ENCODE results near the gene SPRED2.

The SPRED2 gene

DNA sequence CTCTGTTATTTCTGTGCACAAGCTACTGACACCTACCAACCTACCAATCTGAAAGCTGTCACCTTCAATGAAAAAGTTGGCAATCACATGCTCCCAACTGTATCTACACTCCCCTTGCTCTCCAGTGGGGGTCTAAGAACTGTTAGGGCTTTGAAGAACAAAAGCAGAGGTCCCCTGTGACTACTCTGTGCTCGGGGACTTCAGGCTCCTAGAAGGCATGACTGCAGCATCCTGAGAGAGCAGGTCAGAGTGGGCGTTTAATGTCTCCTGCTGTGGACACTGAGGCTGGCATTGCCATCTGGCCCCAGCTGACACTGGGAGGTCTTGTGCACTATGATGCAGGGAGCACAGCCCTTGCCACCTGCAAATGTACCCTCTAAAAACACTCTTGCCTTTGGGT is 111.5 kb downstream of the SPRED2 start:
- no peak for ATAC-seq
- TF ChIP-seq TOX (CRISPR knock-in tag; IDR thresholded peaks at IDR 0.05; ENCODE audit: borderline replicate concordance), result no peak
- TF ChIP-seq SNAI2 (CRISPR knock-in tag; IDR thresholded peaks at IDR 0.05), result no peak
- TF ChIP-seq ZNF8 (CRISPR knock-in tag; IDR thresholded peaks at IDR 0.05), result no peak
- TF ChIP-seq ZFP3 (CRISPR knock-in tag; IDR thresholded peaks at IDR 0.05), result no peak
- no peak for TF ChIP-seq BACH2 (CRISPR knock-in tag; IDR thresholded peaks at IDR 0.05; ENCODE audit: borderline replicate concordance)
- TF ChIP-seq, protein P1, sequence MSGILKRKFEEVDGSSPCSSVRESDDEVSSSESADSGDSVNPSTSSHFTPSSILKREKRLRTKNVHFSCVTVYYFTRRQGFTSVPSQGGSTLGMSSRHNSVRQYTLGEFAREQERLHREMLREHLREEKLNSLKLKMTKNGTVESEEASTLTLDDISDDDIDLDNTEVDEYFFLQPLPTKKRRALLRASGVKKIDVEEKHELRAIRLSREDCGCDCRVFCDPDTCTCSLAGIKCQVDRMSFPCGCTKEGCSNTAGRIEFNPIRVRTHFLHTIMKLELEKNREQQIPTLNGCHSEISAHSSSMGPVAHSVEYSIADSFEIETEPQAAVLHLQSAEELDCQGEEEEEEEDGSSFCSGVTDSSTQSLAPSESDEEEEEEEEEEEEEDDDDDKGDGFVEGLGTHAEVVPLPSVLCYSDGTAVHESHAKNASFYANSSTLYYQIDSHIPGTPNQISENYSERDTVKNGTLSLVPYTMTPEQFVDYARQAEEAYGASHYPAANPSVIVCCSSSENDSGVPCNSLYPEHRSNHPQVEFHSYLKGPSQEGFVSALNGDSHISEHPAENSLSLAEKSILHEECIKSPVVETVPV (CRISPR knock-in tag; IDR thresholded peaks at IDR 0.05), result no peak
- TF ChIP-seq PPARA (CRISPR knock-in tag; IDR thresholded peaks at IDR 0.05; ENCODE audit: borderline replicate concordance), result no peak
- TF ChIP-seq TCF4 (CRISPR knock-in tag; IDR thresholded peaks at IDR 0.05; ENCODE audit: borderline replicate concordance), result no peak
- TF ChIP-seq, protein P2, sequence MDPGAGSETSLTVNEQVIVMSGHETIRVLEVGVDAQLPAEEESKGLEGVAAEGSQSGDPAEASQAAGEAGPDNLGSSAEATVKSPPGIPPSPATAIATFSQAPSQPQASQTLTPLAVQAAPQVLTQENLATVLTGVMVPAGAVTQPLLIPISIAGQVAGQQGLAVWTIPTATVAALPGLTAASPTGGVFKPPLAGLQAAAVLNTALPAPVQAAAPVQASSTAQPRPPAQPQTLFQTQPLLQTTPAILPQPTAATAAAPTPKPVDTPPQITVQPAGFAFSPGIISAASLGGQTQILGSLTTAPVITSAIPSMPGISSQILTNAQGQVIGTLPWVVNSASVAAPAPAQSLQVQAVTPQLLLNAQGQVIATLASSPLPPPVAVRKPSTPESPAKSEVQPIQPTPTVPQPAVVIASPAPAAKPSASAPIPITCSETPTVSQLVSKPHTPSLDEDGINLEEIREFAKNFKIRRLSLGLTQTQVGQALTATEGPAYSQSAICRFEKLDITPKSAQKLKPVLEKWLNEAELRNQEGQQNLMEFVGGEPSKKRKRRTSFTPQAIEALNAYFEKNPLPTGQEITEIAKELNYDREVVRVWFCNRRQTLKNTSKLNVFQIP (CRISPR knock-in tag; IDR thresholded peaks at IDR 0.05; ENCODE audit: borderline replicate concordance, low read depth), result no peak
- TF ChIP-seq ZNF70 (CRISPR knock-in tag; IDR thresholded peaks at IDR 0.05), result no peak
- TF ChIP-seq GLIS3 (CRISPR knock-in tag; IDR thresholded peaks at IDR 0.05), result no peak
- TF ChIP-seq, protein P3, sequence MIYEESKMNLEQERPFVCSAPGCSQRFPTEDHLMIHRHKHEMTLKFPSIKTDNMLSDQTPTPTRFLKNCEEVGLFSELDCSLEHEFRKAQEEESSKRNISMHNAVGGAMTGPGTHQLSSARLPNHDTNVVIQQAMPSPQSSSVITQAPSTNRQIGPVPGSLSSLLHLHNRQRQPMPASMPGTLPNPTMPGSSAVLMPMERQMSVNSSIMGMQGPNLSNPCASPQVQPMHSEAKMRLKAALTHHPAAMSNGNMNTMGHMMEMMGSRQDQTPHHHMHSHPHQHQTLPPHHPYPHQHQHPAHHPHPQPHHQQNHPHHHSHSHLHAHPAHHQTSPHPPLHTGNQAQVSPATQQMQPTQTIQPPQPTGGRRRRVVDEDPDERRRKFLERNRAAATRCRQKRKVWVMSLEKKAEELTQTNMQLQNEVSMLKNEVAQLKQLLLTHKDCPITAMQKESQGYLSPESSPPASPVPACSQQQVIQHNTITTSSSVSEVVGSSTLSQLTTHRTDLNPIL (CRISPR knock-in tag; IDR thresholded peaks at IDR 0.05; ENCODE audit: low read depth), result no peak
- TF ChIP-seq, protein P4, sequence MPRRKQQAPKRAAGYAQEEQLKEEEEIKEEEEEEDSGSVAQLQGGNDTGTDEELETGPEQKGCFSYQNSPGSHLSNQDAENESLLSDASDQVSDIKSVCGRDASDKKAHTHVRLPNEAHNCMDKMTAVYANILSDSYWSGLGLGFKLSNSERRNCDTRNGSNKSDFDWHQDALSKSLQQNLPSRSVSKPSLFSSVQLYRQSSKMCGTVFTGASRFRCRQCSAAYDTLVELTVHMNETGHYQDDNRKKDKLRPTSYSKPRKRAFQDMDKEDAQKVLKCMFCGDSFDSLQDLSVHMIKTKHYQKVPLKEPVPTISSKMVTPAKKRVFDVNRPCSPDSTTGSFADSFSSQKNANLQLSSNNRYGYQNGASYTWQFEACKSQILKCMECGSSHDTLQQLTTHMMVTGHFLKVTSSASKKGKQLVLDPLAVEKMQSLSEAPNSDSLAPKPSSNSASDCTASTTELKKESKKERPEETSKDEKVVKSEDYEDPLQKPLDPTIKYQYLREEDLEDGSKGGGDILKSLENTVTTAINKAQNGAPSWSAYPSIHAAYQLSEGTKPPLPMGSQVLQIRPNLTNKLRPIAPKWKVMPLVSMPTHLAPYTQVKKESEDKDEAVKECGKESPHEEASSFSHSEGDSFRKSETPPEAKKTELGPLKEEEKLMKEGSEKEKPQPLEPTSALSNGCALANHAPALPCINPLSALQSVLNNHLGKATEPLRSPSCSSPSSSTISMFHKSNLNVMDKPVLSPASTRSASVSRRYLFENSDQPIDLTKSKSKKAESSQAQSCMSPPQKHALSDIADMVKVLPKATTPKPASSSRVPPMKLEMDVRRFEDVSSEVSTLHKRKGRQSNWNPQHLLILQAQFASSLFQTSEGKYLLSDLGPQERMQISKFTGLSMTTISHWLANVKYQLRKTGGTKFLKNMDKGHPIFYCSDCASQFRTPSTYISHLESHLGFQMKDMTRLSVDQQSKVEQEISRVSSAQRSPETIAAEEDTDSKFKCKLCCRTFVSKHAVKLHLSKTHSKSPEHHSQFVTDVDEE (CRISPR knock-in tag; IDR thresholded peaks at IDR 0.05), result no peak
- TF ChIP-seq ESRRG (CRISPR knock-in tag; IDR thresholded peaks at IDR 0.05), result no peak
- TF ChIP-seq ZC3H10 (CRISPR knock-in tag; IDR thresholded peaks at IDR 0.05), result no peak
- TF ChIP-seq CSDC2 (CRISPR knock-in tag; IDR thresholded peaks at IDR 0.05), result no peak
- TF ChIP-seq RARB (CRISPR knock-in tag; IDR thresholded peaks at IDR 0.05), result no peak

DNA sequence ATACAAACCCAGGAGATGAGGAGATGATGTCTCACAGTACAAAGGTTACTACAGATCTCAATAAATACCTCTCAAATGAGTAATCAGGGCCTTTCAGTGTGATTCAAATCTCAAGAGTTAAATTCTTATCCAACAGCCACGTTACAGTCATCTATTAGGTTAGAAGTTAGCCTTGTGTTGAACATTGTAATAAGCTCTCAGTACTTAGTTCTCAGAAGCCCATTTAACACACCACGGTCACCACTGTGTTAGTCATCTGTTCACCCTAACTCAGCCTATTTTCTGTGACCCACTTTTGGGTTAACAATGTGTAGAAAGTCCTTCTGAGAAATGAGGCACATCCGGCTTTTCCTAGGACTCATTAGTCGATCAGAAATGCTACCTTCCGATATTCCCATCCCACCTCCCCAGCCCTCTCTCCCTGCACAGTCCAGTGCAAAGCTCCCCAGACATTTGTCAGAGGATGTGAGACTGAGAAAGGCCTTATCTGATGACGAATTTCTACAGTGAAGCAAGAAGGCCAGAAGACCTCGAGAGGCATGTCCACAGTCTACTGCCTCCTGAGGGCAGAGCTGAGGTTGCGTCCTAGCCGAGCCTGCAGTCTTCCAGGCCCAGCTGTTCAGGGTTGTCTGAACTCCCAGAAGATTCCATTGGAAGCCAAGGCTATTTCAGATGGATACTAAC is 112.2 kb downstream of the SPRED2 start:
- TF ChIP-seq ISL1 (CRISPR knock-in tag; IDR thresholded peaks at IDR 0.05), result no peak
- TF ChIP-seq ESRRG (CRISPR knock-in tag; IDR thresholded peaks at IDR 0.05), result no peak
- TF ChIP-seq ZNF565 (CRISPR knock-in tag; conservative IDR thresholded peaks at IDR 0.05; ENCODE audit: low read depth), result no peak
- no peak for TF ChIP-seq PPARA (CRISPR knock-in tag; IDR thresholded peaks at IDR 0.05; ENCODE audit: borderline replicate concordance)
- TF ChIP-seq PATZ1 (CRISPR knock-in tag; IDR thresholded peaks at IDR 0.05; ENCODE audit: borderline replicate concordance), result no peak
- no peak for TF ChIP-seq ARNTL (CRISPR knock-in tag; IDR thresholded peaks at IDR 0.05; ENCODE audit: borderline replicate concordance, low read depth)
- no peak for TF ChIP-seq CSDC2 (CRISPR knock-in tag; IDR thresholded peaks at IDR 0.05)
- no peak for TF ChIP-seq RARB (CRISPR knock-in tag; IDR thresholded peaks at IDR 0.05)
- TF ChIP-seq ZFP3 (CRISPR knock-in tag; IDR thresholded peaks at IDR 0.05), result no peak
- no peak for TF ChIP-seq ZNF8 (CRISPR knock-in tag; IDR thresholded peaks at IDR 0.05)
- TF ChIP-seq, protein P1 (CRISPR knock-in tag; IDR thresholded peaks at IDR 0.05), result no peak
- no peak for TF ChIP-seq ZNF70 (CRISPR knock-in tag; IDR thresholded peaks at IDR 0.05)
- TF ChIP-seq, protein P3 (CRISPR knock-in tag; IDR thresholded peaks at IDR 0.05; ENCODE audit: low read depth), result no peak
- TF ChIP-seq ZC3H10 (CRISPR knock-in tag; IDR thresholded peaks at IDR 0.05), result no peak
- no peak for TF ChIP-seq BACH2 (CRISPR knock-in tag; IDR thresholded peaks at IDR 0.05; ENCODE audit: borderline replicate concordance)
- no peak for TF ChIP-seq ZFP30 (CRISPR knock-in tag; IDR thresholded peaks at IDR 0.05)
- no peak for TF ChIP-seq OSR1 (CRISPR knock-in tag; IDR thresholded peaks at IDR 0.05)
- TF ChIP-seq TCF4 (CRISPR knock-in tag; IDR thresholded peaks at IDR 0.05; ENCODE audit: borderline replicate concordance), result no peak
- TF ChIP-seq TOX (CRISPR knock-in tag; IDR thresholded peaks at IDR 0.05; ENCODE audit: borderline replicate concordance), result no peak
- TF ChIP-seq, protein P4 (CRISPR knock-in tag; IDR thresholded peaks at IDR 0.05), result no peak
- peak; percentile 86 for ATAC-seq

Data from SK-N-SH treated with all-trans-retinoic acid at 6 μM for 48 hours (cell line).